Measurements from ENCODE around the gene C19orf44. TPM values are rescaled to one million over a fixed set of nuclear protein-coding genes. Genes with fewer than 3 reads are reported as not detected.
"Not testable (repeated sequence)": the region's sequence is repeated elsewhere in the genome, so short reads cannot be mapped to it uniquely, and the experiment has no call there.

The C19orf44 gene
- total RNA-seq, 2 donors from 2014 or later, result 7.9 TPM

- DNase-seq, result no peak
- Mint-ChIP-seq H3K4me3 (no peak overlapping the region), H3K4me1 (no peaks in the 10 kb centered on the region), H3K9me3 (no peaks in the 10 kb centered on the region), H3K27me3 (ENCODE audit: insufficient read depth) (no peaks in the 10 kb centered on the region), H3K27ac (no peak overlapping the region), H3K36me3 (ENCODE audit: low read depth) (peaks cover 46% of the 10 kb centered on the region)
- Histone ChIP-seq H3K27ac (ENCODE audit: low read depth, low read length) (no peak overlapping the region), H3K36me3 (ENCODE audit: control insufficient read depth, insufficient read depth, low read length) (peaks cover 29% of the 10 kb centered on the region), H3K9me3 (ENCODE audit: control insufficient read depth, low read length) (no peaks in the 10 kb centered on the region), H3K9ac (ENCODE audit: extremely low read depth, low read length, poor library complexity, severe bottlenecking) (no peak overlapping the region), H3K27me3 (ENCODE audit: control insufficient read depth, insufficient read depth, low read length, poor library complexity, severe bottlenecking) (no peaks in the 10 kb centered on the region), H3K4me3 (ENCODE audit: low read length) (no peak overlapping the region), H3K4me1 (ENCODE audit: control insufficient read depth, insufficient read depth, low read length) (no peaks in the 10 kb centered on the region)
- no peak for TF ChIP-seq CTCF (conservative IDR thresholded peaks at IDR 0.05)
- WGBS, 2 experiments (ENCODE audit: insufficient coverage in 1 of 2, insufficient read length in 1 of 2), result 95 to 96% methylated on average over 5 to 6 of the region's 6 CpGs
Measured at GRCh38 chr19:16506961-16507360, 10.8 kb downstream of the C19orf44 start.

GRCh38 chr19:16508546-16508945 lies 12.4 kb downstream of the C19orf44 start:
- WGBS, 2 experiments (ENCODE audit: insufficient coverage in 1 of 2, insufficient read length in 1 of 2), result 90 to 95% methylated on average over 3 to 5 of the region's 5 CpGs

GRCh38 chr19:16509141-16510061 lies 13.2 kb downstream of the C19orf44 start:
- no peaks in the 10 kb centered on the region for H3K4me1 ChIP-seq (ENCODE audit: control insufficient read depth, insufficient read depth, low read length)
- no peak for TF ChIP-seq CTCF (conservative IDR thresholded peaks at IDR 0.05)
- peaks cover 12% of the 10 kb centered on the region for H3K36me3 ChIP-seq (ENCODE audit: control insufficient read depth, insufficient read depth, low read length)
- H3K4me3 ChIP-seq (ENCODE audit: low read length), result no peak overlapping the region
- H3K4me3 Mint-ChIP-seq, result no peak overlapping the region
- WGBS, 2 experiments (ENCODE audit: insufficient coverage in 1 of 2, insufficient read length in 1 of 2), result 95 to 96% methylated on average over 24 to 28 of the region's 28 CpGs
- H3K36me3 Mint-ChIP-seq (ENCODE audit: low read depth), result peaks cover 42% of the 10 kb centered on the region
- H3K27ac Mint-ChIP-seq, result peak overlapping the region; percentile 21
- no peak for DNase-seq
- H3K9ac ChIP-seq (ENCODE audit: extremely low read depth, low read length, poor library complexity, severe bottlenecking), result no peak overlapping the region
- H3K9me3 ChIP-seq (ENCODE audit: control insufficient read depth, low read length), result no peaks in the 10 kb centered on the region
- no peaks in the 10 kb centered on the region for H3K9me3 Mint-ChIP-seq
- no peaks in the 10 kb centered on the region for H3K27me3 ChIP-seq (ENCODE audit: control insufficient read depth, insufficient read depth, low read length, poor library complexity, severe bottlenecking)
- no peaks in the 10 kb centered on the region for H3K27me3 Mint-ChIP-seq (ENCODE audit: insufficient read depth)
- no peak overlapping the region for H3K27ac ChIP-seq (ENCODE audit: low read depth, low read length)
- no peaks in the 10 kb centered on the region for H3K4me1 Mint-ChIP-seq

More at GRCh38 chr19:16508546-16508945, 12.4 kb downstream of the C19orf44 start:
- Mint-ChIP-seq H3K9me3 (no peaks in the 10 kb centered on the region), H3K27ac (no peak overlapping the region), H3K4me3 (no peak overlapping the region), H3K36me3 (ENCODE audit: low read depth) (peaks cover 47% of the 10 kb centered on the region), H3K4me1 (no peaks in the 10 kb centered on the region), H3K27me3 (ENCODE audit: insufficient read depth) (no peaks in the 10 kb centered on the region)
- H3K36me3 ChIP-seq (ENCODE audit: control insufficient read depth, insufficient read depth, low read length), result peaks cover 21% of the 10 kb centered on the region
- no peaks in the 10 kb centered on the region for H3K27me3 ChIP-seq (ENCODE audit: control insufficient read depth, insufficient read depth, low read length, poor library complexity, severe bottlenecking)
- H3K9me3 ChIP-seq (ENCODE audit: control insufficient read depth, low read length), result no peaks in the 10 kb centered on the region
- no peak overlapping the region for H3K4me3 ChIP-seq (ENCODE audit: low read length)
- H3K9ac ChIP-seq (ENCODE audit: extremely low read depth, low read length, poor library complexity, severe bottlenecking), result no peak overlapping the region
- TF ChIP-seq CTCF (conservative IDR thresholded peaks at IDR 0.05), result no peak
- no peak for DNase-seq
- no peaks in the 10 kb centered on the region for H3K4me1 ChIP-seq (ENCODE audit: control insufficient read depth, insufficient read depth, low read length)
- no peak overlapping the region for H3K27ac ChIP-seq (ENCODE audit: low read depth, low read length)

- peaks cover 43% of the 10 kb centered on the region for H3K36me3 Mint-ChIP-seq (ENCODE audit: low read depth)
- not testable (repeated sequence) for H3K27ac ChIP-seq (ENCODE audit: low read depth, low read length); H3K4me1 ChIP-seq (ENCODE audit: control insufficient read depth, insufficient read depth, low read length); H3K9ac ChIP-seq (ENCODE audit: extremely low read depth, low read length, poor library complexity, severe bottlenecking); DNase-seq; H3K4me3 ChIP-seq (ENCODE audit: low read length); H3K9me3 ChIP-seq (ENCODE audit: control insufficient read depth, low read length); H3K4me3 Mint-ChIP-seq; H3K27me3 Mint-ChIP-seq (ENCODE audit: insufficient read depth); H3K27ac Mint-ChIP-seq; H3K4me1 Mint-ChIP-seq; H3K27me3 ChIP-seq (ENCODE audit: control insufficient read depth, insufficient read depth, low read length, poor library complexity, severe bottlenecking); H3K9me3 Mint-ChIP-seq
- H3K36me3 ChIP-seq (ENCODE audit: control insufficient read depth, insufficient read depth, low read length), result peaks cover 20% of the 10 kb centered on the region
- 91 to 95% methylated on average over 9 to 10 of the region's 10 CpGs for WGBS, 2 experiments (ENCODE audit: insufficient coverage in 1 of 2, insufficient read length in 1 of 2)
Measured at GRCh38 chr19:16512611-16513010, 16.4 kb downstream of the C19orf44 start.

Data from endodermal cell (in vitro differentiated cells).